GM18499 (cell line): ENCODE results near the gene MED23.

Source experiments
- ATAC-seq: cut with Tn5 transposase; IDR thresholded peaks from one replicate; pipeline ENCODE4 v1.9.1; 2021; ENCODE audit warnings: moderate number of reproducible peaks; ENCODE audit not compliant: insufficient read depth, unreplicated experiment

The MED23 gene

DNA sequence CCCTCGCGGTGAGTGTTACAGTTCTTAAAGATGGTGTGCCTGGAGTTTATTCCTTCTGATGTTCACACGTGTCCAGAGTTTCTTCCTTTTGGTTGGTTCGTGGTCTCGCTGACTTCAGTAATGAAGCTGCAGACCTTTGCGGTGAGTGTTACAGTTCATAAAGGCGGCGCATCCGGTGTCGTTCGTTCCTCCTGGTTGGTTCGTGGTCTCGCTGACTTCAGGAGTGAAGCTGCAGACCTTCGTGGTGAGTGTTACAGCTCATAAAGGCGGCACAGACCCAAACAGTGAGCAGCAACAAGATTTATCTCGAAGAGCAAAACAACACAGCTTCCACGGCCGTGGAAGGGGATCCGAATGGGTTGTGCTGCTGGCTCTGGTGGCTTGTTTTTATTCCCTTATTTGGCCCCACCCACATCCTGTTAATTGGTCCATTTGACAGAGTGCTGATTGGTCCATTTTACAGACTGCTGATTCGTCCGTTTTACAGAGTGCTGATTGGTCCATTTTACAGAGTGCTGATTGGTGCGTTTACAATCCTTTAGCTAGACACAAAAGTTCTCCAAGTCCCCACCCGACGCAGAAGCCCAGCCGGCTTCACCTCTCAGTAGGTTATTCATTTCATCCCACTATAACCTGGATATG, 103.2 kb downstream of the MED23 start:
- no peak for ATAC-seq

DNA sequence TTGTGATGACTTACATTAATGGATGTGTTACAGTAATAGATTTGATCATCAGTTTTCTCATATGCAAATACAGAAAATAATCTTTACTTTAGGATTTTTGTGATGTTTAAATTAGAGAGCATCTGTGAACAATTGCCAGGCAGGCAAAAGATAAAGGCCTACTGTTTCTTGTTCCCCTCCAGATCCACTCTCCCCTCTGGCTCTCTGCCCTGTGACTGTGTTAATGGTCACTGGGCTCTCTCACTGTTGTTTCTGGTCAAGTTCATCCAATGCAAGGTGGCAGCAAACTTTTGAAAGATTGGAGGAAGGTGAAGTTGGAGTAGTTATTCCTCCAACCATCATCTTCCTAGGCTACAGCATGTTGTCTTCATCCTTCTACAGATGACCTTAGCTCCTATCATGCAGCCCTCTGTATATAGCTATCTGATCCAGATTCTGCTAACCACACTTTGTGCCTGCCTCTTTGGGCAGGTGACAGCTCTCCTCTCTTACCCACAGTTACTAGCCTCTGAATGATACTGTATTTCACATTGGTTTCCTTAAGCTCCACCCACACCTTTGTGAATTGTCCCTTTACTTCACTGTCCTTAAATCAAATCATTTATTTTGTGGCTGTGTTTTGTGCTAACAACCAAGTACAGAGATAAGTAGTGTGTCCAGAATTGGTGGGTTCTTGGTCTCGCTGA, 103.9 kb downstream of the MED23 start:
- no peak for ATAC-seq
